IMR-90 (cell line): ENCODE data around the gene KLC1. TPM values are rescaled to one million over a fixed set of nuclear protein-coding genes. Genes with fewer than 3 reads are reported as not detected.

Experiments
- ATAC-seq: fragments of 200-7000 bp; cut with Tn5 transposase; 2 replicates; pipeline ENCODE4 v1.9.1; 2020; ENCODE audit warnings: low read depth, mild to moderate bottlenecking, moderate library complexity
- BruUV-seq: library from RNA; stranded (reverse); fragments of 400-500 nt; replicated peaks from 2 replicates; lab custom pipeline; 2021; lab: Mats Ljungman, UMichigan
- CTCF ChIA-PET: fragments of 300-600 bp; formaldehyde crosslinking; extraction: SDS; loops from one replicate; lab custom pipeline; 2021; ENCODE audit warnings: antibody characterized with exemption; lab: Yijun Ruan, JAX
- POLR2A ChIA-PET: fragments of 300-600 bp; sonication (Branson Sonifier 250); formaldehyde crosslinking; loops from one replicate; lab custom pipeline; 2022; ENCODE audit warnings: antibody characterized with exemption; ENCODE audit not compliant: unreplicated experiment; lab: Charles Lee
- DNase-seq: peaks from one replicate; pipeline ENCODE4 v3.0.0; 2013
- H2AFZ ChIP-seq: replicated peaks from 2 replicates; pipeline ENCODE3; 2013; ENCODE audit warnings: low read length, mild to moderate bottlenecking; ENCODE audit not compliant: poor library complexity
- H2AK5ac ChIP-seq: 2 replicates; pipeline ENCODE4 v1.6.1; 2013; ENCODE audit warnings: low read depth, low read length, inconsistent platforms
- H2AK9ac ChIP-seq: replicated peaks from 2 replicates; pipeline ENCODE3; 2013; ENCODE audit warnings: mild to moderate bottlenecking, low read depth, low read length, moderate library complexity; ENCODE audit not compliant: poor library complexity
- H2BK120ac ChIP-seq: 2 replicates; pipeline ENCODE4 v1.6.1; 2013; ENCODE audit warnings: low read depth, low read length, inconsistent platforms
- H2BK15ac ChIP-seq: 3 replicates; pipeline ENCODE4 v1.6.1; 2013; ENCODE audit warnings: low read depth, low read length, inconsistent platforms
- H2BK20ac ChIP-seq: 2 replicates; pipeline ENCODE4 v1.6.1; 2013; ENCODE audit warnings: low read depth, mild to moderate bottlenecking, inconsistent platforms, low read length, moderate library complexity
- H2BK5ac ChIP-seq: 2 replicates; pipeline ENCODE4 v1.6.1; 2013; ENCODE audit warnings: mild to moderate bottlenecking, low read depth, low read length, inconsistent platforms; ENCODE audit not compliant: poor library complexity, severe bottlenecking
- H3K14ac ChIP-seq: replicated peaks from 2 replicates; pipeline ENCODE4 v1.6.1; 2013; ENCODE audit warnings: low read depth, low read length, inconsistent platforms
- H3K18ac ChIP-seq: 2 replicates; pipeline ENCODE4 v1.6.1; 2013; ENCODE audit warnings: low read depth, low read length, control low read depth
- H3K23ac ChIP-seq: 2 replicates; pipeline ENCODE4 v1.6.1; 2013; ENCODE audit warnings: low read depth, low read length, inconsistent platforms
- H3K27ac ChIP-seq: 2 replicates; pipeline ENCODE4 v1.5.1; 2013; ENCODE audit warnings: mild to moderate bottlenecking, control low read depth, low read length; ENCODE audit not compliant: insufficient read depth
- H3K27me3 ChIP-seq: 2 replicates; pipeline ENCODE4 v1.6.1; 2013; ENCODE audit warnings: low read length; ENCODE audit not compliant: control insufficient read depth, insufficient read depth
- H3K36me3 ChIP-seq: 2 replicates; pipeline ENCODE4 v1.6.1; 2013; ENCODE audit warnings: low read length, mixed read lengths; ENCODE audit not compliant: control insufficient read depth, insufficient read depth
- H3K4ac ChIP-seq: 2 replicates; pipeline ENCODE4 v1.6.1; 2013; ENCODE audit warnings: low read depth, low read length, inconsistent platforms
- H3K4me1 ChIP-seq: 2 replicates; pipeline ENCODE4 v1.6.1; 2013; ENCODE audit warnings: low read length, mixed read lengths; ENCODE audit not compliant: control insufficient read depth, insufficient read depth
- H3K4me2 ChIP-seq: 2 replicates; pipeline ENCODE4 v1.6.1; 2013; ENCODE audit warnings: low read depth, mild to moderate bottlenecking, control low read depth, low read length, moderate library complexity
- H3K4me3 ChIP-seq: 2 replicates; pipeline ENCODE4 v1.5.1; 2013; ENCODE audit warnings: low read depth, mild to moderate bottlenecking, control low read depth, low read length, moderate library complexity; ENCODE audit not compliant: insufficient read depth
- H3K56ac ChIP-seq: 2 replicates; pipeline ENCODE4 v1.6.1; 2013; ENCODE audit warnings: low read length, inconsistent platforms; ENCODE audit not compliant: insufficient read depth; ENCODE audit errors: extremely low read depth
- H3K79me1 ChIP-seq, 2 experiments: 2 replicates each; pipeline ENCODE4 v1.6.1; 2013; ENCODE audit warnings: low read length in 2 of 2, inconsistent platforms in 1 of 2, low read depth in 1 of 2
- H3K9ac ChIP-seq: 2 replicates; pipeline ENCODE4 v1.6.1; 2013; ENCODE audit warnings: low read depth, low read length, control low read depth
- H3K9me1 ChIP-seq: 2 replicates; pipeline ENCODE4 v1.6.1; 2013; ENCODE audit warnings: low read length, inconsistent platforms; ENCODE audit not compliant: insufficient read depth
- H3K9me3 ChIP-seq: 2 replicates; pipeline ENCODE4 v1.6.1; 2013; ENCODE audit warnings: low read length; ENCODE audit not compliant: control insufficient read depth, insufficient read depth
- H4K20me1 ChIP-seq: 2 replicates; pipeline ENCODE4 v1.6.1; 2013; ENCODE audit warnings: low read length, inconsistent platforms; ENCODE audit not compliant: insufficient read depth
- H4K5ac ChIP-seq: 2 replicates; pipeline ENCODE4 v1.6.1; 2013; ENCODE audit warnings: mild to moderate bottlenecking, low read depth, low read length, control low read depth
- H4K8ac ChIP-seq, 2 experiments: 2 replicates each; pipeline ENCODE4 v1.6.1; 2013; ENCODE audit warnings: low read depth in 2 of 2, low read length in 2 of 2, control low read depth in 1 of 2, inconsistent platforms in 1 of 2
- H4K91ac ChIP-seq: 2 replicates; pipeline ENCODE4 v1.6.1; 2013; ENCODE audit warnings: low read depth, low read length, inconsistent platforms; ENCODE audit not compliant: insufficient read depth
- BHLHE40 ChIP-seq: fragments of 150-350 bp; IDR thresholded peaks from 2 replicates; pipeline ENCODE4 v1.6.1; 2016; ENCODE audit warnings: mild to moderate bottlenecking, low read depth, low read length
- CEBPB ChIP-seq: IDR thresholded peaks from 2 replicates; pipeline ENCODE4 v1.6.1; 2012; ENCODE audit warnings: low read depth, low read length, improper control_type of control experiment
- CHD1 ChIP-seq: IDR thresholded peaks from 2 replicates; pipeline ENCODE4 v1.6.1; 2012; ENCODE audit warnings: low read depth, low read length, improper control_type of control experiment
- FOS ChIP-seq: fragments of 150-350 bp; IDR thresholded peaks from 2 replicates; pipeline ENCODE4 v1.6.1; 2016; ENCODE audit warnings: low read depth, low read length
- MAFK ChIP-seq: IDR thresholded peaks from 2 replicates; pipeline ENCODE4 v1.6.1; 2012; ENCODE audit warnings: low read depth, low read length, improper control_type of control experiment
- MAZ ChIP-seq: IDR thresholded peaks from 2 replicates; pipeline ENCODE4 v1.6.1; 2012; ENCODE audit warnings: low read depth, mild to moderate bottlenecking, low read length, improper control_type of control experiment, moderate library complexity, borderline replicate concordance
- MXI1 ChIP-seq: IDR thresholded peaks from 2 replicates; pipeline ENCODE4 v1.6.1; 2012; ENCODE audit warnings: low read depth, mild to moderate bottlenecking, low read length, moderate library complexity, borderline replicate concordance
- POLR2A ChIP-seq: IDR thresholded peaks from 2 replicates; pipeline ENCODE4 v1.6.1; 2012; ENCODE audit warnings: mild to moderate bottlenecking, low read depth, low read length
- RFX5 ChIP-seq: IDR thresholded peaks from 2 replicates; pipeline ENCODE4 v1.8.0; 2012; ENCODE audit warnings: low read depth, mild to moderate bottlenecking, low read length, moderate library complexity
- SMC3 ChIP-seq: fragments of 150-350 bp; IDR thresholded peaks from 2 replicates; pipeline ENCODE4 v1.6.1; 2016; ENCODE audit warnings: low read depth, mild to moderate bottlenecking, antibody characterized with exemption, low read length, moderate library complexity
- WGBS, 2 experiments: methylation state at CpG; one replicate each; pipeline versions ENCODE4 v1.1.5 to v1.1.7; 2013; ENCODE audit warnings: missing lambda C conversion rate in 2 of 2; ENCODE audit not compliant: insufficient read length in 1 of 2; ENCODE audit errors: extremely low coverage in 2 of 2; 5-methylcytosine and 5-hydroxymethylcytosine counted together
- dilution Hi-C: fragments of 300-500 bp; cut with HindIII; formaldehyde crosslinking; loops from one replicate; pipeline ENCODE4 v1.14.3; 2018; ENCODE audit warnings: low sequenced_read_pairs; ENCODE audit not compliant: unreplicated experiment
- in situ Hi-C: fragments of 300-500 bp; cut with MboI; formaldehyde crosslinking; loops from 3 replicates; pipeline ENCODE4 v1.14.3; 2019; ENCODE audit warnings: low sequenced_read_pairs, inconsistent platforms, mixed read lengths
- intact Hi-C: fragments of 100-400 bp; cut with micrococcal nuclease; formaldehyde crosslinking; loops from 2 replicates; pipeline ENCODE4 v1.10.0; 2022
- polyA plus RNA-seq, 3 experiments: library from polyadenylated mRNA; depleted of rRNA; stranded (reverse); fragments of >200 nt; gene quantifications; 2 replicates each; pipeline ENCODE4 v1.2.3, GENCODE V29; 2012; ENCODE audit warnings: low replicate concordance in 1 of 3
- total RNA-seq: library from RNA; depleted of rRNA; stranded (reverse); fragments of >200 nt; gene quantifications from 2 replicates; pipeline ENCODE4 v1.2.3, GENCODE V29; 2012
- TF ChIP-seq, protein P1 (sequence below): conservative IDR thresholded peaks from 2 replicates; pipeline ENCODE4 v1.5.1; 2012; ENCODE audit warnings: mild to moderate bottlenecking, low read depth, low read length, improper control_type of control experiment

KLC1 gene
- total and polyA plus RNA-seq, 2 of the 4 experiments (the other 2 are of a cell fraction) = 101 to 157 TPM

DNA sequence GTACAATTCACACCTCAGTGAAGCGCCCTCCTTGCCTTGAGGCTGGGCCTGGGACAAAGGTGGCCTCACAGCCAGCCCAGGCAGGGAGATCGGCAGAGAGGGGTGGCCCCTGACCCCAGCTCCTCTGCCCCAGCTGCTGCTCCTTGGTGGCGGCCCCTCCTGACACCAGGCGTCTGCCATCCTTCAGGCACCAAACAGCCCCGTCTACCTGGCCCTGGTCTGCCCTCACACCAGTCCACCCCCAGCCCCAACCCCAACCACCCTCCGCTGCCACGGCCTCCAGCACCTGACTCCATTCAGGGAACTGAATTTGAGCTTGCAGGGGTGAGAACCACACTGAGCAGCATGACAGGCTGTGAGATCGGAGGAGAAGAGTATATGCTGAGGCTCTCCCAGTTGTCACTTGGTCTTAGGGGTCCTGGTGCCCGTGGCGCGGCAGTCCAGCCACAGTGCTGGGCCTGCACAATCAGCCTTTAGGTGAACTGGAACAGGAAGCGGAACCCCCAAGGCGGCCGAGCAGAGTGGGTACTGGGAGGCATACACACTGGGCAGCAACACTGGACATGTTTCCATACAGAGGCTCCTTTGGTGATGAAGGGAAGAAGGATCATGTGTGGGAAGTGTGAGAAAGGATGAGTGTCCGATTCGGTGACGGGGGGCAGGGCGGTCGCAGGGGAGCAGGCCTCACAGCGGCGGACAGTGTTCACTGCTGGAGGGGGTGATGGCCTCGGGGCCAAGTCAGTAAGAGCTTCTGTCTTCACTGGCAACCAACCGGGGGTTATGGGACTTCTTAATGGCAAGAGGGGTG, 105.3 kb downstream of the KLC1 start:
- H3K14ac ChIP-seq = no peak overlapping the region
- no peak overlapping the region for H3K4ac ChIP-seq
- H4K5ac ChIP-seq = no peak overlapping the region
- H4K8ac ChIP-seq = no peak overlapping the region
- BruUV-seq = no TSS peak
- no peak overlapping the region for H3K27ac ChIP-seq
- no peaks in the 10 kb centered on the region for H3K9me1 ChIP-seq
- no peak for TF ChIP-seq MXI1
- no peak for TF ChIP-seq POLR2A
- no peak for TF ChIP-seq CHD1
- no peak for TF ChIP-seq MAFK
- TF ChIP-seq RFX5 = no peak
- no peak for TF ChIP-seq BHLHE40
- no peak for TF ChIP-seq CEBPB
- TF ChIP-seq, protein P1, sequence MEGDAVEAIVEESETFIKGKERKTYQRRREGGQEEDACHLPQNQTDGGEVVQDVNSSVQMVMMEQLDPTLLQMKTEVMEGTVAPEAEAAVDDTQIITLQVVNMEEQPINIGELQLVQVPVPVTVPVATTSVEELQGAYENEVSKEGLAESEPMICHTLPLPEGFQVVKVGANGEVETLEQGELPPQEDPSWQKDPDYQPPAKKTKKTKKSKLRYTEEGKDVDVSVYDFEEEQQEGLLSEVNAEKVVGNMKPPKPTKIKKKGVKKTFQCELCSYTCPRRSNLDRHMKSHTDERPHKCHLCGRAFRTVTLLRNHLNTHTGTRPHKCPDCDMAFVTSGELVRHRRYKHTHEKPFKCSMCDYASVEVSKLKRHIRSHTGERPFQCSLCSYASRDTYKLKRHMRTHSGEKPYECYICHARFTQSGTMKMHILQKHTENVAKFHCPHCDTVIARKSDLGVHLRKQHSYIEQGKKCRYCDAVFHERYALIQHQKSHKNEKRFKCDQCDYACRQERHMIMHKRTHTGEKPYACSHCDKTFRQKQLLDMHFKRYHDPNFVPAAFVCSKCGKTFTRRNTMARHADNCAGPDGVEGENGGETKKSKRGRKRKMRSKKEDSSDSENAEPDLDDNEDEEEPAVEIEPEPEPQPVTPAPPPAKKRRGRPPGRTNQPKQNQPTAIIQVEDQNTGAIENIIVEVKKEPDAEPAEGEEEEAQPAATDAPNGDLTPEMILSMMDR = no peak
- no peak for TF ChIP-seq SMC3
- no peak for TF ChIP-seq FOS
- TF ChIP-seq MAZ = no peak
- H3K4me3 ChIP-seq = no peak overlapping the region
- 82% methylated on average over 6 of the region's 23 CpGs; no CpG with 5 or more reads in 1 of the 2 experiments for whole genome bisulfite sequencing, 2 experiments
- no peak overlapping the region for H2BK120ac ChIP-seq
- CTCF ChIA-PET = interaction anchor here (0.6 kb wide), 1 partner anchor 28 kb away, joined by 3 read pairs; no protein-coding TSS in a partner anchor
- H2BK20ac ChIP-seq = no peak overlapping the region
- dilution Hi-C loops = no loop called here
- H3K9me3 ChIP-seq = no peaks in the 10 kb centered on the region
- no peaks in the 10 kb centered on the region for H3K79me1 ChIP-seq
- H2AFZ ChIP-seq = no peak overlapping the region
- intact Hi-C loops = no loop called here
- no peak overlapping the region for H2BK15ac ChIP-seq
- in situ Hi-C loops = no loop called here
- no peak overlapping the region for H3K4me2 ChIP-seq
- no peak overlapping the region for H4K91ac ChIP-seq
- H4K20me1 ChIP-seq = no peaks in the 10 kb centered on the region; the same call in 1 of the 2 replicates
- ATAC-seq = no peak
- peaks cover 40% of the 10 kb centered on the region for H3K36me3 ChIP-seq
- H3K56ac ChIP-seq = no peak overlapping the region
- no peak for DNase-seq
- POLR2A ChIA-PET = interaction anchor here (0.5 kb wide), 1 partner anchor 47 kb away, joined by 4 read pairs; no protein-coding TSS in a partner anchor
- H2BK5ac ChIP-seq = no peak overlapping the region
- H3K23ac ChIP-seq = no peak overlapping the region
- no peaks in the 10 kb centered on the region for H3K4me1 ChIP-seq
- no peak overlapping the region for H3K18ac ChIP-seq
- no peak overlapping the region for H2AK5ac ChIP-seq
- no peaks in the 10 kb centered on the region for H3K27me3 ChIP-seq
- H3K9ac ChIP-seq = no peak overlapping the region
- H2AK9ac ChIP-seq = no peak overlapping the region
